ENCODE data around the gene MGST3. TPM values are rescaled to one million over a fixed set of nuclear protein-coding genes. Genes with fewer than 3 reads are reported as not detected.

MGST3 gene
- polyA plus RNA-seq, 2 of the 4 experiments (the other 2 are of a cell fraction) = 216 to 217 TPM

GRCh38 chr1:165679282-165680036, 48.4 kb downstream of the MGST3 start:
- Histone ChIP-seq H3K4me3 (no peak overlapping the region), H3K4me2 (no peak overlapping the region), H3K9me3 (peaks cover 3% of the 10 kb centered on the region; the same call in 1 of the 3 replicates), H3K27ac (no peak overlapping the region), H3K4me1 (no peaks in the 10 kb centered on the region)
- no peak for TF ChIP-seq ZSCAN20 (CRISPR knock-in tag; IDR thresholded peaks at IDR 0.05)
- TF ChIP-seq ZC3H11A (IDR thresholded peaks at IDR 0.05) = no peak
- no peak for TF ChIP-seq ELK1 (IDR thresholded peaks at IDR 0.05; ENCODE audit: low read depth, low read length)
- TF ChIP-seq KDM1A (IDR thresholded peaks at IDR 0.05; ENCODE audit: low read depth) = no peak
- TF ChIP-seq HOXB13 (CRISPR knock-in tag; IDR thresholded peaks at IDR 0.05; ENCODE audit: low read depth) = no peak
- no peak for TF ChIP-seq PHF8 (IDR thresholded peaks at IDR 0.05; ENCODE audit: borderline replicate concordance, low read depth)
- TF ChIP-seq CBX2 (IDR thresholded peaks at IDR 0.05; ENCODE audit: borderline replicate concordance, low read depth) = no peak
- no peak for TF ChIP-seq EP300 (IDR thresholded peaks at IDR 0.05)
- no peak for TF ChIP-seq SREBF2 (IDR thresholded peaks at IDR 0.05)
- no peak for TF ChIP-seq JUNB (IDR thresholded peaks at IDR 0.05)
- no peak for TF ChIP-seq POLR2A (IDR thresholded peaks at IDR 0.05; ENCODE audit: low read length)
- TF ChIP-seq EHF (CRISPR knock-in tag; IDR thresholded peaks at IDR 0.05) = no peak
- TF ChIP-seq FOXS1 (CRISPR knock-in tag; IDR thresholded peaks at IDR 0.05) = no peak
- TF ChIP-seq REST (IDR thresholded peaks at IDR 0.05) = no peak
- TF ChIP-seq FOSB (CRISPR knock-in tag; IDR thresholded peaks at IDR 0.05) = no peak
- TF ChIP-seq ESRRA (IDR thresholded peaks at IDR 0.05; ENCODE audit: borderline replicate concordance, low read length) = no peak
- no peak for TF ChIP-seq RCOR1 (IDR thresholded peaks at IDR 0.05; ENCODE audit: low read depth, low read length)
- WGBS (ENCODE audit: missing lambda C conversion rate) = 71% methylated on average over 1 of the region's 1 CpG
- ChIA-PET CTCF (interaction anchor here (1.2 kb wide), 1 partner anchor 18 kb away, joined by 5 read pairs; the partner anchor contains the start of gene ALDH9A1), POLR2A (no interaction called here)
- ATAC-seq = no peak; a peak in 1 of 6 replicates
- DNase-seq (ENCODE audit: low read depth in 1 of 2, low spot score in 1 of 2) = no peak
- peak; percentile 7 for FAIRE-seq

- ATAC-seq = no peak
- H3K9me3 ChIP-seq = peaks cover 3% of the 10 kb centered on the region; the same call in 1 of the 3 replicates
- POLR2A ChIA-PET = no interaction called here
- 82% methylated on average over 2 of the region's 2 CpGs for WGBS (ENCODE audit: missing lambda C conversion rate)
- CTCF ChIA-PET = no interaction called here
- H3K4me2 ChIP-seq = no peak overlapping the region
- no peak overlapping the region for H3K4me3 ChIP-seq
- no peak for DNase-seq (ENCODE audit: low read depth in 1 of 2, low spot score in 1 of 2)
- no peak for FAIRE-seq
- H3K27ac ChIP-seq = no peak overlapping the region
- H3K4me1 ChIP-seq = no peaks in the 10 kb centered on the region
- TF ChIP-seq EHF (CRISPR knock-in tag; IDR thresholded peaks at IDR 0.05) = no peak
- TF ChIP-seq FOSB (CRISPR knock-in tag; IDR thresholded peaks at IDR 0.05) = no peak
- TF ChIP-seq HOXA7 (CRISPR knock-in tag; IDR thresholded peaks at IDR 0.05) = no peak
- no peak for TF ChIP-seq REST (IDR thresholded peaks at IDR 0.05)
- TF ChIP-seq HEYL (CRISPR knock-in tag; IDR thresholded peaks at IDR 0.05) = no peak
- no peak for TF ChIP-seq JUNB (IDR thresholded peaks at IDR 0.05)
- no peak for TF ChIP-seq MAZ (IDR thresholded peaks at IDR 0.05; ENCODE audit: borderline replicate concordance, low read depth, low read length)
- no peak for TF ChIP-seq KDM1A (IDR thresholded peaks at IDR 0.05; ENCODE audit: low read depth)
- no peak for TF ChIP-seq TP53 (CRISPR knock-in tag; IDR thresholded peaks at IDR 0.05)
- TF ChIP-seq ESRRA (IDR thresholded peaks at IDR 0.05; ENCODE audit: borderline replicate concordance, low read length) = no peak
- TF ChIP-seq HMGXB4 (CRISPR knock-in tag; IDR thresholded peaks at IDR 0.05; ENCODE audit: borderline replicate concordance) = no peak
- TF ChIP-seq CHD2 (IDR thresholded peaks at IDR 0.05; ENCODE audit: low read length, partially characterized antibody) = no peak
- TF ChIP-seq NPAS2 (CRISPR knock-in tag; IDR thresholded peaks at IDR 0.05; ENCODE audit: borderline replicate concordance) = no peak
- TF ChIP-seq MAX (IDR thresholded peaks at IDR 0.05) = no peak
- TF ChIP-seq CHD4 (IDR thresholded peaks at IDR 0.05; ENCODE audit: borderline replicate concordance) = no peak
Observed at GRCh38 chr1:165680303-165680702, 49.3 kb downstream of the MGST3 start.

Measured in A549 (cell line).